ENCODE measurements around the gene SNAPC2.
A peak's percentile ranks its signal among the peaks of the same experiment; 100 is the strongest.
"Not testable (repeated sequence)": the region's sequence is repeated elsewhere in the genome, so short reads cannot be mapped to it uniquely, and the experiment has no call there.

SNAPC2 gene

DNA sequence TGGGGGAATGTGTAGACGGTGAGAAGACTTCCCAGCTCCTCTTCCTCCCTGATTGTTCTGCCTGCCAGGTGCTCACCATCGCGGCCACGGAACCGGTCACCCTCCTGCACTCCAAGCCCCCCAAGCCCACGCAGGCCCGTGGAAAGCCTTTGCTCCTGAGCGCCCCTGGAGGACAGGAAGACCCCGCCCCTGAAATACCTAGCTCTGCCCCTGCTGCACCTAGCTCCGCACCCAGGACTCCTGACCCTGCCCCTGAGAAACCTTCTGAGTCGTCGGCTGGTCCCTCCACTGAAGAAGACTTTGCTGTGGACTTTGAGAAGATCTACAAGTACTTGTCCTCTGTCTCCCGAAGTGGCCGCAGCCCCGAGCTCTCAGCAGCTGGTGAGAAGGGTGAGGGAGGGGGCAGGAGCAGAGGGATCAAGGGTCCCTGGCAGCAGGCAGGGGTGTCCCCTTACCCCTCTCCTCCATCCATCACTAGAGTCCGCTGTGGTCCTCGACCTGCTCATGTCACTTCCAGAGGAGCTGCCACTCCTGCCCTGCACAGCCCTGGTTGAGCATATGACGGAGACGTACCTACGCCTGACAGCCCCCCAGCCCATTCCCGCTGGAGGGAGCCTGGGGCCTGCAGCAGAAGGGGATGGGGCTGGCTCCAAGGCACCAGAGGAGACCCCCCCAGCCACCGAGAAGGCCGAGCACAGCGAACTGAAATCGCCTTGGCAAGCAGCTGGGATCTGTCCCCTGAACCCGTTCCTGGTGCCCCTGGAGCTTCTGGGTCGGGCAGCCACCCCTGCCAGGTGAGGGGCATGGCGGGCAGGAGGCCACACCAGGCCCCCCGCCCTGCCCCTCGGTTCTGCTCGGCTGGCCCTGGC, 2.1 kb downstream of the SNAPC2 start:
- Mint-ChIP-seq H3K27me3 (peaks cover 29% of the 10 kb centered on the region), H3K4me1 (peaks cover 73% of the 10 kb centered on the region), H3K4me3 (peak overlapping the region in 1 of 2 donors; percentile 44), H3K27ac (peak overlapping the region in 1 of 2 donors; percentile 54), H3K9me3 (no peaks in the 10 kb centered on the region)
- ATAC-seq (no peak), DNase-seq (no peak)

DNA sequence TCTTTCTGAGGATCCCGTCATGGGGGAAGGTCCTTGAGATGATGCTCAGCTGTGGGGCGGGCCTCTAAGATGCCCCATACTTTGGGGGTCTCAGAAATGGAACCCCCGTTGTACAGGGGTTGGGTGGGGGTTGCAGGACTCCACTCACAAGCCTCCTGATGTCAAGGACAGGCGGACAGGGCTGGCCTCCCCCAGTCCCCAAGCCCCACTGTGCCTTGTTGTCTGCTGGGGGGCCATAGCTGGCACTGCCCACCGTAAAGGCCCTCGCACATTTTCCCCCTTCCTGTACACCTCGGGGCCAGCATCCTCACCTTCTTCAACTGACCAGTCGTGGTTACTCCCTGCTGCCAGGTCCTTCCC, 2.7 kb downstream of the SNAPC2 start:
- Mint-ChIP-seq H3K27ac (no peak overlapping the region), H3K27me3 (peaks cover 23% of the 10 kb centered on the region), H3K4me3 (no peak overlapping the region), H3K4me1 (peaks cover 71% of the 10 kb centered on the region), H3K9me3 (no peaks in the 10 kb centered on the region)
- no peak for ATAC-seq
- no peak for DNase-seq

DNA sequence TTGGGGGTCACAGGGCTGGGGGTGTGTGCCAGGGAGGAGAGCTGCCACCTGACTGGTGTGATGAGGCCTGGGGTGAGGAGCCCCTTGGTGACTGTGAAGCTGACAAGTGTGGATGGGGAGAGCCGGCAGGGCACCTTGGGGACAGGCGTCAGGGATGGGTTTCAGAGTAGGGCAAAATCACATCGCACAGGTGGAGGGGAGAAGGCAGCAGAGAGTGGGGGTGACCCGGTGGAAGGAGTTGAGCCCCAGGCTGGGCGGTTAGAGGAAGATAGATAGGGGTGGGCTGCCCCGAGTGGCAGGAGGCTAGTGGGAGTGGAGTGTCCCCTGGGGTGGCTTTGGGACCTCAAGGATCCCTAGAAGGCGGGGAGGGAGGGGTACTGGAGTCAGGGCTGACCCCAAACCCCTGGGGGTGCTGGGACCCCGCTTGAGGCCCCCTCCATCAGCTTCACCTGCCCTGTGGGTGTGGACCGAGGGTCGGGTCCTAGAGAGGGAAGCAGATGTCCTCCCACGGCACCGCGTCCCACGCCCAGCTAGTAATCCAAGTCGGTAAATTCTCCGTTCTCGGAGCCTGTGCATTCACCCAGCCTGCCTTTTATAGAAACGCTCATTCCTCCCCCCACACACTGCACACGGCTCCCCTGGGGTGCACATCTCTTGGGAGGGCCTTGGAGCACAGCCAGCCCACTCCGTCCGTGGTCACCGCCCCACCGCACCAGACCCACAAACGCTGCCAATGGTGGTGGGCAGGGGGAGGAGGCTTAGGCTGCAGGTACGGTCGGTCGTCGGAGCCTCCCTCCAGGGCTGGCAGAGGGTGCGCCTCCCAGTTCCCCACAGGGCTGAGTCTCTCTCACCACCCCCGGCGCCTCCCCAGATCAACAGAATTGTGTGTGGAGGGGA, 3.4 kb downstream of the SNAPC2 start:
- Mint-ChIP-seq H3K27me3 (peaks cover 16% of the 10 kb centered on the region), H3K4me3 (no peak overlapping the region), H3K4me1 (peaks cover 71% of the 10 kb centered on the region), H3K27ac (no peak overlapping the region), H3K9me3 (no peaks in the 10 kb centered on the region)
- ATAC-seq, result no peak
- no peak for DNase-seq

DNA sequence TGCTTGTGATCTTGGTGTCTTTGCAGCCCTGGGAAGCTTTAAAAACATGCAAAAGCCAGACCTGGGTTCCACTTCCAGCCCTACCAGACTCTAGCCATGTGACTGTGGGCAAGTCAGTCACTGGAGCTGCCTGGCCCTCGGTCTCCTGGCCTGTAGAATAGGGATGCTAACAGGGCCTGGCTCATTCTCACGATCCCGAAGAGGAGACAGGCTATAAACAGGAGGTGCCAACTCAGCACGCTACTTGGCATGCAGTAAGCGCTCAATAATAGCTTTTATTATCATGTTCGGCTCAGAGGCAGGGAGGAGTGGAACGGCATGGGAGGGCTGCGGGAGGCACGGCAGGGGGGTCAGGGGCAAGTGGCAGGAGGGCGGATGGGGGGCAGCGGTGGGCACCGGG, 4.1 kb downstream of the SNAPC2 start:
- Mint-ChIP-seq H3K9me3 (no peaks in the 10 kb centered on the region), H3K4me3 (peak overlapping the region; percentile 24 to 44), H3K4me1 (peaks cover 71% of the 10 kb centered on the region), H3K27me3 (peaks cover 9% of the 10 kb centered on the region), H3K27ac (peak overlapping the region; percentile 54 to 65)
- DNase-seq, result no peak
- ATAC-seq, result no peak

DNA sequence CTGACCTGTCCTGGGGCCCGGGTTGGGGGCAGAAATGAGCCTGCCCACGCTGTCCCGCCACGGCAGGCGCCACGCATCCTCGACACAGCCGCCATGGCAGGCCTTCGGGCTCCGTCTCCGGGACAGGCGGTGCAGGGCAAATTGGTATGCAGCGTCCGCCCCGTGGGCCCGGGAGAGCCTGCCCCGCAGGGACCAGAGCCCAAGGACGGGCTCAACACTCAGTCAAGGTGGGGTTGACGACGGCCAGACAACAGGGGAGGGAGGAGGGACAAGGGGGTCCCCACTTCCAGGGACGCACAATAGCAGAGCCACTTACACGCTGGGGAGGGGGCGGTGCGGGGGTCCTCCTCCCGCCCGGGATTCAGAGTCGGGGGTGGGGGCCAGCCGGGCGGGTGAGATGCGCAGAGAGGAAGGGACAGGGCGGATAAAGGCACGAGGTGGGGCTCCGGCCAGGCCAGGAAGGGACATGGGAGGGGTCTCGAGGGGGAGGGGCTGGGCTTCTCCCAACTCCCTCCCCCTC, 4.6 kb downstream of the SNAPC2 start:
- H3K9me3 Mint-ChIP-seq, result no peaks in the 10 kb centered on the region
- DNase-seq, result no peak
- peak overlapping the region in 1 of 2 donors; percentile 46 for H3K4me3 Mint-ChIP-seq
- no peak for ATAC-seq
- peaks cover 71% of the 10 kb centered on the region for H3K4me1 Mint-ChIP-seq
- H3K27ac Mint-ChIP-seq, result no peak overlapping the region
- H3K27me3 Mint-ChIP-seq, result peaks cover 4% of the 10 kb centered on the region

DNA sequence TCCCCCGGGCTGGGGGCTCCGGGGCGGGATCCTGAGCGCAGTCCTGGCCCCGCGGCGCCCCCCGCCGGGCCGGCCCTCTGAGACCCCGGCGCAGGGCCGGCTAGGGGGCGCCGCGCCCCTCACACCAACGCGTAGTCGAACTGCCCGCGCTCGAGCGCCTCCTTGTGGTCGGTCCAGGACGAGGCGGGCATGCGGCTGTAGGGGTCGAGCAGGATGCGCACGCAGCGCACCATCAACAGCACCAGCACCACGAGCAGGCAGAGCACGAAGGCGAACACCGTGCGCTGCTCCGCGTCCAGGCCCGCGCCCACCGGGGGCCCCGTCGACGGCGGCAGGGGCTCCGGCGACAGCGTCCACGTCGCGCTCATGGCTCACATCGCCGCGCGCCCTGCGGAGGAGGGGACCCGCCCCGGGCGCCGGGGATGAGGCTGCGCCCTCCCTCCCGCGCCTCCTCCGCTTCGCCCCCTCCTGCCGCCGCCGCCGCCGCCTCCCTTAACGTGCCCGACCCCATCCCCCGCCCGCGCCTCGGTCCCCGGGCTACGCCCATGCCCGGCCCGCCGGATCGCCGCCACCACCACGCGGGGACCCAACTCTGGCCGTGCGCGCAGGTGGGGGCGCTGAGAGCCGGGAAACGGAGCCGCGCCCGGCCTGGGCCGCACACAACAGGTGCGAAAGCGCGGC, 5.2 kb downstream of the SNAPC2 start:
- Mint-ChIP-seq H3K9me3 (no peaks in the 10 kb centered on the region), H3K27me3 (no peaks in the 10 kb centered on the region), H3K27ac (peak overlapping the region in 1 of 2 donors; percentile 96), H3K4me3 (peak overlapping the region; percentile 78 to 82), H3K4me1 (peaks cover 71% of the 10 kb centered on the region)
- ATAC-seq (peak; percentile 62), DNase-seq (peak; percentile 85 to 87)

DNA sequence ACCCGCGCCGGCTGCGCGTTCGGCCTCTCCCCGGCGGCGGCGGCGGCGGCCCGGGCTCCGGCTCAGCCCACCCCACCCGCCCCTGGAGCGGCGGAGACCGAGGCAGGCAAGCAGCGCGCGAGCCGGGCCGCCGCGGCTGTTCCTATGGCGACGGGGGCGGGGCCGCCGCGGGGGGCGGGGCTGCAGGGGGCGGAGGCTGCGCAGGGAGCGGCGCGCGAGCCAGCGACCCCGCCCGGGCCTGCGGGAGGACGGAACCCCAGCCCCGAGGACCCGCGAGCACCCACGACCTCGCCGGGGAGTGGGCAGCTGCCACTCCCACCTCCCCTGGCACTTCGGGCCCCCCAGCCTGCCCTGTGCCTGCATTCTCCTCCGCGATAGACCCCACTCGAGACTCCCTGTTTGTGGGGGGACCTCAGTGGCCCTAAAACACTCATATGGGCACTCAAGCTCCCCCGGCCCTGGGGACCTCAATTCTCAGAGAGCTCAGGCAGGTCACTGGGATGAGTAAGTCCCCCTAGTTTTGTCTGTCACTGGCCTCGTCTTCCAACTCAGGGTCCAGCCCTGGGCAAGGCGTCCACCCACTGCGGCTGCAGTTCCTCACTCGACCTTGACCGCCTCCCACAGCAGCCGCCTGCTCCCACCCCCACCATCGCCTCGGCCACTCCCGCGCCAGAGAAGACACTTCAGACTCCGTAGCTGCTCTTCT, 6.0 kb downstream of the SNAPC2 start, which contains the start of gene CTXN1:
Gene CTXN1, minus strand, starts transcription at position 115 of the 706 bp plus-strand sequence. CDS start 597 bp downstream, outside the sequence.
- Mint-ChIP-seq H3K4me3 (peak within 1 kb of the TSS; percentile 78 to 82), H3K27ac (peak within 1 kb of the TSS in 1 of 2 donors; percentile 96), H3K27me3 (no peaks in the 10 kb centered on the region), H3K9me3 (no peaks in the 10 kb centered on the region), H3K4me1 (peaks cover 72% of the 10 kb centered on the region)
- DNase-seq, result peak; percentile 66 to 72
- ATAC-seq, result peak; percentile 55

DNA sequence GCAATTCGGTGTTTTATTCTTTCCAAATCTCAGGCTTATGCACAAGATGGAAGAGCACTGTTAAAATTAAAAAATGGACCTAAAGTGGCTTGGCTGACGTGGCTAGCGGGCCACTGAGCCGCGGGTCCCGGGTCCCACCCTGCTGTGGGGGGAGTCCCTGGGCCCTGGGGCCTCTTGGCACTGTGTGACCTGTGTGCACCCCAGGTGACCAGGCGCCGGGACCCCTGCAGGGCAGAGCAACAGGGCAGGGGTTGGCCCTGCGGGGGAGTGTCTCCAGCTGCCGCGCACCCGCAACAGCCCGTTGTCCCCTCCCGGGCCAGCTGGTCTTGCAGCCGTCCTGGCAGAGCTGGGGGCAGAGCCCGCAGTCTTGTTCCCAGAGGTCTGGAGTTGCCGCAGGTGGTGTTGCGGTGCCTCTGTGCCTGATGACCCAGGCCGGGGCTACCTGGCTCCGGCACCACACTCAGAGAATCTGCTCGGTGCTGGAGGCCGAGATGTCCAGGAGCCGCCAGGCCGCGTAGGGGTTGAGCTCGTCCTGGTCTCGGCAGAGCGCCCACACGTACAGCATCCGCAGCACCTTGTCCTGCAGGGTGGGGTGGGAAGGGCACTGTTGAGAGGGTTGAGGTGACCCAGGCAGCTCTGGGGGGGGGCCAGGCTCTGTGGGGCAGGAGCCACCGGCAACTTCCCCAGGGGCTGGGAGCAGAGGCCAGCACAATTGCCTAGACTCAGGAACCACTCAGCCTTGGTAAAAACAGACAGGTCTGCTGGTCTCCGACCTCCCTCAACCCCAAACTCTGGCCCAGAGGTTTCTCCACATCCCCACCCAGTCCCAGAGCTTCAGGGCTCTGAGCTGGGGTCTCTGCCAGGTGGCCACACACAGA, 6.8 kb downstream of the SNAPC2 start:
- Mint-ChIP-seq H3K9me3 (no peaks in the 10 kb centered on the region), H3K27me3 (no peaks in the 10 kb centered on the region), H3K4me3 (peak overlapping the region; percentile 71 to 80), H3K4me1 (peaks cover 64% of the 10 kb centered on the region), H3K27ac (peak overlapping the region in 1 of 2 donors; percentile 63)
- DNase-seq (peak in 1 of 2 donors; percentile 14), ATAC-seq (no peak)

DNA sequence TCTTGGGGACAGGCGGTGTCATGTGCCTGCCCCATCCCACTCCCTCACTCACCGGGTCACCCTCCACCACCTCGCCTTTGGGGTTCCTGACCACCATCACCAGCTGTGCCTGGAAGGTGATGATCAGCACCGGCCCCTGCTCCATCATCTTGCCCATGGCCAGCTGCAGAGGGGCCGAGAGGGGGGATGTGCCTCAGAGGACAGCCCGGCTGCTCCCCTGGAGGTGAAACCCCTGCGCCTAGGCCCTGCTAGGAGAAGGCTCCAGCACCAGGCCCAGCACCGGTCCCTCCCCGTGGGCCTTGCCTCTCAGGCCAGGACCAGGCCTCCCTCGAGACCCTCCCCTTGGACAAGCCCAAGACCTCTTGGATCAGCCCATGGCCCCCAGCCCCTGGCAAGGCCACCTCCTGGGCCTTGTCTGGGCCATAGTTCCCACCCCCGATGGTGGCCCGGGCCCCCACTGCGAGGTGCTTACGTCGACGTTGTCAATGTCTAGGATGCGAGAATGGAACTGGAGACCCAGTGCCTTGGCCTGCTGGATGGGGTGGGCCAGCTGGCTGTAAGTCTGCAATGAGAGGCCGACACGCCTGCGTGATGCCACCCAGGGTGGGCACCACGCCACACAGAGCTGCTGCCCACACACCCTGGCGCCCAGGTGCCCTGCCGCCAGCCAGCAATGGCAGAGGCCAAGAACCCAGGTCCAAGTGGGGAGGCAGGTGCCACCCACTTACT, 7.6 kb downstream of the SNAPC2 start:
- H3K27ac Mint-ChIP-seq, result no peak overlapping the region
- no peaks in the 10 kb centered on the region for H3K27me3 Mint-ChIP-seq
- H3K9me3 Mint-ChIP-seq, result no peaks in the 10 kb centered on the region
- ATAC-seq (no peak), DNase-seq (peak in 1 of 2 donors; percentile 21)
- no peak overlapping the region for H3K4me3 Mint-ChIP-seq
- H3K4me1 Mint-ChIP-seq, result peaks cover 61% of the 10 kb centered on the region

DNA sequence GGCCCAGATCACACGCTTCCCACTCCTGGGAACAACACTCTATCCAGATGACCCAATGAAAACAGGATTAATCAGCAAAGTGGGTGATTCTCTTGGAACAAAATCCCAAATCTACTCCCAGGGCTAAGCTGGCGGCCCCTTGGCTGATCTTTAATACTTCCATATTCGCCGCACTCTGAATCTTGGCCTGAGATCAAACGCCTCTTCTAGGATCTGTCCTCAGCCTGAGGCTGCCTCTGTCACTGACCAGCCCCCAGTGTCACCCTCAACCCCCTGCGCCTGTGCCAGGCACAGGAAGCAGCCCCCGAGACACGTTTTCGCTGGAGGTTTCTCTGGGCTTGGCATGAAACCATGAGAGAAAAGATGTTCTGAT, 8.2 kb downstream of the SNAPC2 start:
- no peaks in the 10 kb centered on the region for H3K9me3 Mint-ChIP-seq
- ATAC-seq, result no peak
- H3K4me3 Mint-ChIP-seq, result peak overlapping the region in 1 of 2 donors; percentile 36
- no peak overlapping the region for H3K27ac Mint-ChIP-seq
- no peaks in the 10 kb centered on the region for H3K27me3 Mint-ChIP-seq
- H3K4me1 Mint-ChIP-seq, result peaks cover 61% of the 10 kb centered on the region
- no peak for DNase-seq

DNA sequence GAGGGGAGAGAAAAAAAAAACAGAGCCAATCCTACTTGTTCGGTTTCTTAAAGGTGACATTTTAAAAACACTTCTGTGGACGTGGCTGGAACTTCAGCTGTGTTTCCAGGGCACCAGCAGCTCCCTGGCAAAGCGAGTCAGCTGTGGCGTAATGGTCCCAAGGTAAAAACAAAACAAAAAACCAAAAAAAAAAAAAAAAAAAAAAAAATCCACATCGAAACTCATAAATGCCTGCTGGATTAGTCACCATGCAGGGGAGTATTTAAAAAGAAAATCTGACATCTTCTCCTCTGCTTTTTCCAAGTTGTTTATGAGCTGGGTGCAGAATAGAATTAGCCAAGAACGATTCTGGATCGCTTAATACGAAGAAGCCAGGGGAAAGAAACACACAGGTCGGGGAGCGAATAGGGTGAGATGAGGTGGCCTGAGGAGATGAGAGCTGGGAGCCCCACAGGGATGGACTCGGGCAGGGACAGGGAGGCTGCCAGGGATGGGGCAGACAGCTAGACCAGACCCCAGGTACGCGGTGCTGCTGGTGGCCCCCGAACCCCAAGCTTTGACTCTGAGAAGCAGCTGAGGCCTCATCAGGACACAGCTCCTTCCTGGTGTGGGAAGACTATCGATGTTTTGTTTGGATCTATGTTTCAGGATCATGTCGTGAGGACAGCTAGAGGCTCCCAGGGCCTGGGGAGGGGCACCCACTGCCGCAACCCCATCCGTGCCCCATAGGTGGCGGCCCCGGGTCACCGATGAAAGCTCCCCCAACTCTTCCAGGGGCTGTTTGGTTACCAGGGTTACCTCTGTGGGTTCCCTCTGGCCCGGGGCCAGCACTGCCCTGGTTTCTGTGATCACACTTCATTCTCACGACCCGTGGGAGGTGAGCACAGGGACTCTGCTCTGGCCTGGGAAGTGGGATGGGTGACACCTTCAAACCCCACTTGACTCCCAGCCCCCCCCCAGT, 8.9 kb downstream of the SNAPC2 start:
- DNase-seq (peak; percentile 82 to 84), ATAC-seq (peak; percentile 60)
- H3K9me3 Mint-ChIP-seq, result no peaks in the 10 kb centered on the region
- H3K4me3 Mint-ChIP-seq, result no peak overlapping the region
- peaks cover 57% of the 10 kb centered on the region for H3K4me1 Mint-ChIP-seq
- H3K27ac Mint-ChIP-seq, result no peak overlapping the region
- H3K27me3 Mint-ChIP-seq, result no peaks in the 10 kb centered on the region

DNA sequence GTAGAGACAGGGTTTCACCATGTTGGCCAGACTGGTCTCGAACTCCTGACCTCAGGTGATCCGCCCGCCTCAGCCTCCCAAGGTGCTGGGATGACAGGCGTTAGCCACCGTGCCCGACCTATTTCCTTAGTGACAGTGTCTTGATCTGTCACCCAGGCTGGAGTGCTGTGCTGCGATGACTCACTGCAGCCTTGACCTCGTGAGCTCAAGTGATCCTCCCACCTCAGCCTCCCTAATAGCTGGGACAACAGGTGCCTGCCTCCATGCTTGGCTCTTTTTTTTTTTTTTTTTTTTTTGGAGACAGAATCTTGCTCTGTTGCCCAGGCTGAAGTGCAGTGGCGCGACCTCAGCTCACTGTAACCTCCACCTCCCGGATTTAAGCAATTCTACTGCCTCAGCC, 9.9 kb downstream of the SNAPC2 start:
- Mint-ChIP-seq H3K27ac (peak overlapping the region in 1 of 2 donors; percentile 48), H3K4me1 (peaks cover 46% of the 10 kb centered on the region)
- H3K27me3 Mint-ChIP-seq, DNase-seq, H3K9me3 Mint-ChIP-seq, ATAC-seq, H3K4me3 Mint-ChIP-seq: not testable (repeated sequence)

Measured in stimulated activated naive CD8-positive, alpha-beta T cell treated with anti-CD3 and anti-CD28 coated beads, Interleukin-15, amount 100 ng/mL, for 72 hours (primary cell).